GM18873 (cell line): ENCODE data around the gene TES.
A peak's percentile ranks its signal among the peaks of the same experiment; 100 is the strongest.
"Not testable (repeated sequence)": the region's sequence is repeated elsewhere in the genome, so short reads cannot be mapped to it uniquely, and the experiment has no call there.

Experiments
- ATAC-seq: cut with Tn5 transposase; IDR thresholded peaks from one replicate; pipeline ENCODE4 v1.9.1; 2021; ENCODE audit warnings: mild to moderate bottlenecking, moderate library complexity, moderate number of reproducible peaks; ENCODE audit not compliant: unreplicated experiment, low FRiP score

Gene TES

DNA sequence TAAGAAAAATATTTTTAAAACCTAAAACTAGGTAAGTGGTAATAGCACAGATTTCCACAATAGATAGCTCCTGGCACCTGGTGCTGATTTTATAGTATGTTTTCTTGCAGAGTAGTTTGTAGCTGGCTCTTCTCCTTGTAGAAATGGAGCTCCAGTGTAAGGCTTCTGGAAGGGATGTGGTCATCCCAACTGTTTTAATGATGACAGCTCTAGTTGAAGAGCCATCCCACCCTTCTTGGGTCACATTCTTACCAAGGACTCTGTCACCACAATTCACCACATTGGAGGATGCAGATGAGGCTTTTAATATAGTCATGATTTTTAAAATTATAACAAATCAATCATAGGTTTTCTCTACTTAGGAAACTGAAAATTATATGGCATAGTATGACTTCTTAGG, 31.0 kb downstream of the TES start:
- no peak for ATAC-seq

DNA sequence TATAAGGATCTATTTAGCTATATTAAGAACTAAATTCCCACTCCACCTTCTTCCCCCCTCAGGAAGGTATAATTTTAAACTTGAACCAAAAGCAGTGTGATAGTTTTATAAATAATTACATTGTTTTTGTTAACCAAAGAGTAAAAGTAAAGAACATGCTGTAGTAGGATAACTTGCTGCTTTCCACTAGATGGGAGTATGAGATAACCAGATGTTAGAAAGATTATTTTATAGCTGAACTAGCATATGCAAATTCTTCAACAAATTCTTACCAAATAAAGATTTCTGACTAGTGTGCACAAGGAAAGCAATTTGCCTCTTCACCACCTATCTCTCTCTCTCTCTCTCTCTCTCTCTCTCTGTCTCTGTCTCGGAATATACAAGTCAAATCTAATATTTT, 31.8 kb downstream of the TES start:
- ATAC-seq, result no peak

DNA sequence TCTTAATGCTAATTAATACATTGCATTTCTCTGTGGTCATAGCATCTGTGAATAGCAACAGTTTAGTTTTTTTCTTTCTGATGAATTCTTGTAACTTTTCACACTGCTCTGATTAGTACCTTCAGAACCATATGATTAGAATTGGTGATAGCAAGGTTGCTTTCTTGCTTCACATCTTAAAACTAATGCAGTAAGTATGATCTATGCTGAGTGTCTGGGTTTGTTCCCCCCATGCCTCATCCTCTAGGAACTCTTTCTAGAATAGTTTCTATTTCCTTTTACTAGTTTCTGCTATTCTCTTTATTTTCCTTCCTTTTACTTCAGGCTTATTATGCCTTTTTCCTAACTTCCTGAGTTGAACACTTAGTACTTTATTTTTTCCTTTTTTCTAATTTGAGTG, 32.4 kb downstream of the TES start:
- ATAC-seq, result no peak

DNA sequence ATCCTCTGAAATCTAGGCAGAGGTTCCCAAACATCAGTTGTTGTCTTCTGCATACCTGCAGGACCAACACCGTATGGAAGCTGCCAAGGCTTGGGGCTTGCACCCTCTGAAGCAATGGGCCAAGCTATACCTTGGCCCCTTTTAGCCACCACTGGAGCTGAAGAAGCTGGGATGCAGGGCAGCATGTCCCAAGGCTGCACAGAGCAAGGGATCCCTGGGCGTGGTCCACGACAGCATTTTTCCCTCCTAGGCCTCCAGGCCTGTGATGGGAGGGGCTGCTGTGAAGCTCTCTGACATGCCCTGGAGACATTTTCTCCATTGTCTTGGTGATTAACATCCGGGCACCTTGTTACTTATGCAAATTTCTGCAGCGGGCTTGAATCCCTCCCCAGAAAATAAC, 34.5 kb downstream of the TES start:
- not testable (repeated sequence) for ATAC-seq

DNA sequence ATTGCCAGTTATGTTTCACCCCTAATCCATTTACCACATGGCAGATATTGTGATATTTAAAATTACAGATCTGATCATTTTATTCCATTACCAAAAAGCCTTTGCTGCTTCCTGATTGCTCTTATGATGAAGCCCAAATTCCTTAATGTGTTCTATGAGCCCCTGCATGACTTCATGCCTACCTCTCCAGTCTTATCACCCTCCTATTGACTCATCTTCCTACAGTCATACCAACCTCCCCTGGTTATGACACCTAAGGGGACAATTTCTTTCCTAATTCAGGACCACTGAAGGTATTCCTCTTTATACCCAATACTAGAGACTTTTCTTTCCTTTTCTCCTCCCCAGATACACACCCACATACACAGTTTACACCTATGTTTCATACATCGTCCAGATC, 36.0 kb downstream of the TES start:
- no peak for ATAC-seq

DNA sequence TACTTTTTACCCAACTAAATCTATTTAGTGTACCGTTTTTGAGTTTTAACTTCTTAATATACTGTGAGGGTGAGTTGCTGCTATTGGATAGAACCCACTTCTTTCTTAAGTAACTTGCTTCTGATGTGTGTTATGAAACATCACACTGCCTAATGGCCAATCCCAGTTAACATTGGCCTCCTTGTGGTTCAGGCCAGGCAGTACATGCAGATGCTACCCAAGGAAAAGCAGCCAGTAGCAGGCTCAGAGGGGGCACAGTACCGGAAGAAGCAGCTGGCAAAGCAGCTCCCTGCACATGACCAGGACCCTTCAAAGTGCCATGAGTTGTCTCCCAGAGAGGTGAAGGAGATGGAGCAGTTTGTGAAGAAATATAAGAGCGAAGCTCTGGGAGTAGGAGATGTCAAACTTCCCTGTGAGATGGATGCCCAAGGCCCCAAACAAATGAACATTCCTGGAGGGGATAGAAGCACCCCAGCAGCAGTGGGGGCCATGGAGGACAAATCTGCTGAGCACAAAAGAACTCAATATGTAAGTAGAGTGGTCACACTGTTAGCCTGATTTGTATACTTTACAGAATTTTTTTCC, 39.7 kb downstream of the TES start:
- ATAC-seq, result no peak

DNA sequence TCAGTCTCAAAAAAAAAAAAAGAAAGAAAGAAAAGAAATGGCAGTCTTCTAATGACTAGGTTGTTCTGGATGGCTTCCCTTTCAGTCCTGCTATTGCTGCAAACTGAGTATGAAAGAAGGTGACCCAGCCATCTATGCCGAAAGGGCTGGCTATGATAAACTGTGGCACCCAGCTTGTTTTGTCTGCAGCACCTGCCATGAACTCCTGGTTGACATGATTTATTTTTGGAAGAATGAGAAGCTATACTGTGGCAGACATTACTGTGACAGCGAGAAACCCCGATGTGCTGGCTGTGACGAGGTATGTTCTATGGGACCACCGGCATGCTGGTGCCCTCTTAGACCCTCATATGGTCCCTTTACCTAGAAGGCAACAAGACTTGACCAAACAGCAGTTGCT, 41.3 kb downstream of the TES start:
- no peak for ATAC-seq

DNA sequence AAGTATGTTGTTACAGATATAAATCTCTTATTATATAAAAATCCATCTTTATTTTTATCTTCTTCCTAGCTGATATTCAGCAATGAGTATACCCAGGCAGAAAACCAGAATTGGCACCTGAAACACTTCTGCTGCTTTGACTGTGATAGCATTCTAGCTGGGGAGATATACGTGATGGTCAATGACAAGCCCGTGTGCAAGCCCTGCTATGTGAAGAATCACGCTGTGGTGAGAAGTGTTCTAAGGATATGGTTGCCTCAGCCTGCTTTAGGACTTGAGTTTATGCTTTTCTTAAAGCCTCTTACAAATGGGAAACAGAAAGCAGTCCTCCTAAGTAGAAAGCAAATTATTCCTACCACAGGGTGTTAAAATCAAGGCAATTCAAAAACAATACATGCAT, 41.9 kb downstream of the TES start:
- ATAC-seq, result no peak

DNA sequence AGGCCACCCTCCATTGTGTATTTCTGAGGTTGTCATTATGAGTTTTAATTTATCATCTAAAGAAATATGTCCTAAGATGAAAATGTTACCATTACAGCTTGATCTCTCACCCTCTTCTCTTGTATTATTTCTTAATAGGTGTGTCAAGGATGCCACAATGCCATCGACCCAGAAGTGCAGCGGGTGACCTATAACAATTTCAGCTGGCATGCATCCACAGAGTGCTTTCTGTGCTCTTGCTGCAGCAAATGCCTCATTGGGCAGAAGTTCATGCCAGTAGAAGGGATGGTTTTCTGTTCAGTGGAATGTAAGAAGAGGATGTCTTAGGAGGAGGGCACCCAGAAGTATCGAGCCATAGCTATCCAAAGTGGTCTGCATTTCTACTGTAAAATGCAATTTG, 46.8 kb downstream of the TES start:
- ATAC-seq, result no peak

DNA sequence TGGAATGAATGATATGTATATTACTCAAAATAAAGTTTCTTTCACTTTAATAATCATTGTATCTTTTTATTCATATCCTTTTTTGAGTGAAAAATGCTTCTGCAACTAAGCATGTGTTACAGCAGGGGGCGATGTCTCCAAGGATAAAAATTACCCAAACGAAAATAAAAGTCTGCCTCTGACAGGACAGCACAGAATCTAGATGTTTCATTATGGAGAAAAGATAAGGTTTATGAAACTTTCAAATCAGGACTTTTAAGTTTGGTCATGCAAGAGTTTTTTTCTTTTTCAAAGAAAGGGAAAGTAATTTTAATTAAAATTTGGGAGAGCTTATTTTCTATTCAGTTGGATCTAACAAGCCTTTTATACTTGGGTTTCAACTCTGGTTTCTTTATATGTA, 48.4 kb downstream of the TES start:
- ATAC-seq, result peak; percentile 46

DNA sequence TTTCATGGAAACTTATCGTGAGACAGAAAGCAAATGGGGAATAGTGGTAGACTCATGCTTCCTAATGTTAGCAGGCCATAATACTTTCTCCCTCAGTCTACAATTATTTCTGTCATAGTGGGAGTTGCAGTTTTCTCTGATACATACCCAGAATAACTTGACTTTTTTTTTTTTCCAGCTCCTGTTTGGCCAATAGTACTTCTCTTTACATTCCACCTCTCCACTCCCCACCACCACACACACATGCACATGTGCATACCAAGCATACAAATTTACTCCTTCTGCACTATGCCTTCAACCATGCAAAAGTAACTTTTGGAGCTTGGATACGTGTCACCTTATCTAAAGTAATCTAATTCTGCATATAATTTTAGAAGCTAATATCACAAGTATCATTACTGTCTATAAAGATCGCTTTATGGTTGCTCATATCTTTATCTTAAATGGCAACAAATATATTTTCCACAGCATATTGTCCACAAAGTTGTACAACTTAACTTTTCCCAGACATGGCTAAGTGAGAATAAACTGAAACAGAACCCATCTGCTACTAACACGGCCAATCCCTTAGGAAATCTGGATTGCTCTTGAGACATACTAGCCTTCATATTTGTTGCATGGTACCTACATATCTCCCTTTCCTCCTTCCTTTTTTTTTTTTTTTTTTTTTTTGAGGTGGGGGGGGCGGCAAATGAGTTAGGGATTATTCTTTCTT, 49.0 kb downstream of the TES start:
- ATAC-seq, result no peak

DNA sequence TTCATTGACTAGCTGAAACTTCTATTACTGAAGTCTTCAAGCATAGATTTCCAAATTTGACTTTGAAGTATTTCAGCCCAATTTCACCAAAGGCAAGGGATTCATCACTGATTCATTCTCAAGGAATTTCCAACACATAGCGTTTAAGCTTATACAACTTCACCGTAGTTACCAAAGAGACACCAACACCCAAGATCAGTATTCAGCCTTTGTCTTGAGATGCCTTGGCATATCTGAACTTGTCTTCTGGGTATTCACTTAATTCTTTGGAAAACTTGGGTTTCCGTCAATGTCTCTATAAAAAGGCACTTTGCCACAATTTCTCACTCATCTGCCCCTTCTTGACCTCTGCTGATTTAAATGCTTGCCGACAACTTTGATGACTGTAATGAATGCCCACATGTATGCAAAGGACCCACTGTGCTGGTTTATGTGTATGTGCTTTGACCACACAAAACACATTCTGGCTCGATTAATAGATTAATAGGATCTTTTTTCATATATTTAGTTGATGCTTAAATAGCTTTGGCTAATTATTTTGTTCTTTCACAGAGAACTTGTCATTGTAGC, 49.6 kb downstream of the TES start:
- no peak for ATAC-seq

DNA sequence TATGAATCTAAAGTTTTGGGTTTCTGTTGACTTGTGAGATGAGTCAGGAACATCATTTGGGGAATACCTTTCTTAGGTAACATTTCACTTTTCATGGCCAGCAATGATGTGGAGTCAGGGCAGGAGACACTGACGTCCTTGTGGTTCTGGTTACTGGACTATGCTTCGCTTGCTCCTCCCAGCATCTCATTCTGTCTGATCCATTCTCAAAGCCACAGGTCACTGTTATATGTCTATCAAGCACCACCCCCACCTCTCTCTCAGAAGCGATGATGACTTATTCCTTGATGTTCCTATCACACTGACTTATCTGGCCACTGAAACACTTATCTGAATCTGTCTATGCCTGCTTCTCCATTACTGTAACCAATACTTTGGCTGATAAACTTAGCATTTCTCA, 51.6 kb downstream of the TES start:
- no peak for ATAC-seq

DNA sequence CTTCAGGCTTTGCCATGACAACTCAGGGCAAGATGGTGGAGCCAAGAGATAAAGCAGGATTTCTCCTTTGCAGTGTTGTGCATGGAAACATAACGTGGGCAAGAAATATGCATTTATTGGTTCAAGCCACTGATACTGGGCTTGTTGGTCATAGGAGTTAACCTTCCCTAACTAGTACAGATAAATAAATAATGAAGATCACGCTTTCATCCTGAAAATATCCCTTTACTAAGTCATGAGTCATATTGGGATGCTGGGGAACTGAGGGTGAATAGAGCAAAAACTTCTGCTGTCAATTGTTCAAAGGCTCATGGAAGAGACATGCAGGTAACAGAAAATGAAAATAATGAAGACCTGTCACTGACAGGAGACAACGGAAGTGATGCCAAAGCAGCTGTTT, 55.5 kb downstream of the TES start:
- ATAC-seq, result no peak

DNA sequence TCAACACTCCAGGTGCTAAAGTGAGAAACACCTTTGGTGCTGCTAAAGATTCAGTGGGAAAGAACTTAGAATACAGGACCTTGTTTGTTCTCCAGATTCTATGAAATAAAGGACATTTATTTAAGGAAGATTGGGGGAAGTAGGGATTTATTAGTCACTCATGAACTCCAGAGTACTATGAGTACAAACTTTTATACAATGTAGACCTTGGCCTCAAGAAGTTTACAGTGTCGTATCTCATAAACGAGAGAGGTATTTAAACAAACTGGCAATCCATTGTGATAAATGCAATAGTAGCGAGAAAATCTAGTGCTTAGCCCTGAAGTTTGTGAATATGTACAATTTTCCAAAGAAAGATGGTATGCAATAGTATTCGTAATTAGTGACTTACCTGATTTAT, 59.1 kb downstream of the TES start:
- no peak for ATAC-seq

DNA sequence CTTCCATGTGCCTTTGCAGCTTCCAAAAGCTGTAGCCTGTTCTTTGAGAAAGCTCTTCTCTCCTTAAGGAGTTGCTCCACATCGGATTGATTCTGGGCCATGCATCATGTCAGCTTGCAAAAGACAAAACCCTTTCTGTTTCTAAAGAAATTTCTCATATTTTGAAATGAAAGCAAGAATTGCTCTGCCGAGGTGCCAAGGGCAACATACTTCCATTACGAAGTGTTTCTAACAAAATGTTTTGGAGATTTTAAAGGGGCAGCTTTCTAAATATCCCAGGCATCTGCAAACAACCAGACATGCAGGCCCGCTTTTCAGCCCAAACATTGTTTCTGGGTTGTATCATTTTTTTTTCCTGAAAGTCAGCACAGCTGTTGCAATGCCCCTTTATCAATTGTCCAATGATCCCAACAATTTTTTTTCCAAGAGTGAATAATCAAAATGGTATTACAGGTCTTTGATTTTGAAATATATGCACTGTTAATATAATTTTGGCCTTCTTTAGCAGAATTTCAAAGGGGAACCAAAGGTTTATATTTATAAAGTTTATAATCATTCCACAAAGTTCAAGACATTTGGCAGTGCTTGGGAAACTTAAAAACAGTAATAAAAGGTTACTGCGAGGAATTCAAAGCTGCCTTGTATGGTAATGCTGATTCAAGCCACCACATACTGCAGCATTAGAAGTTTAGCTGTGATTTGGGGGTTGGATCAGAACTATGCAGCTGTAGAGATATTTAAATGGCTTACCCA, 61.0 kb downstream of the TES start:
- ATAC-seq, result no peak

DNA sequence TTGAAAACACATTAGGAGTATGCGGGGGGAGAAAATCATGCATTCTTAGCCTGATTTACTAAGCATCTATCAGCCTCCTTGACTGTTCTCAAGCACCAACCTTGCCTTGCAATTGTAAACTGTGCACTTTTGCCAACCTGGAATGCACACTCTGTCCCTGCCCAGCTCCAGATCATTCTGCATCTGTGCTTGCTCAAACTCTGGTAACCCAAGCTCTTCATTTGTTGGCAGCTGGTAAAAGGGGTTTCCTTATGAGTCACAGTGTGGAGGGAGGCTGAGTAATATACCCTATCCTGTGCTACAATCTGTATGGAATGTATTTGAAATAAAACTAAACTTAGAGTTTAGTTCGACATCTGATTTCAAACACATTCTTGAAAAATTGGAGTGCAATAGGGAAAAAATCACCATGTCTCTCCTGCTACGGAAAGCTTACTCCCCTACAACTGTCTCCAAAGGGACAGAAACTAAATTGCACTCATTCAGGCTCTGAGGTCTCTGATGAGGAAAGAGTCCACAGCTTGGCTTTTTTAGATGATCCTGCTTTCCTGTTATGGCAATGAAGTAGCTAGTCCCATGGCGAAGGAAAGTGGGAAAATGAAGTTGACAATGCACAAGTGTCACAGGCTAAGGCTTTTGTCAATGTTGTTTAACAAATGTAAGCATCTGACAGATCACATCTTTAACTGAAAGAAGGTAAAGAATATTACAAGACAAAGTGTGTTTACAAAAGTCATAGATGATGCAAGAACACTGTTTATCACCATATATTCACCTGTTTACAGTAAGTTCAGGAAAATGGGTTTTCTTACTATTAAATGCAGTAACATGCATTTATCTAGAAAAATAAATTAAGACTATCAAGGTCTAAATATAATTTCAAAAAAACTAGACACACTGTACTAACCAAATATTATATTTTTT, 61.9 kb downstream of the TES start:
- ATAC-seq, result peak; percentile 53

DNA sequence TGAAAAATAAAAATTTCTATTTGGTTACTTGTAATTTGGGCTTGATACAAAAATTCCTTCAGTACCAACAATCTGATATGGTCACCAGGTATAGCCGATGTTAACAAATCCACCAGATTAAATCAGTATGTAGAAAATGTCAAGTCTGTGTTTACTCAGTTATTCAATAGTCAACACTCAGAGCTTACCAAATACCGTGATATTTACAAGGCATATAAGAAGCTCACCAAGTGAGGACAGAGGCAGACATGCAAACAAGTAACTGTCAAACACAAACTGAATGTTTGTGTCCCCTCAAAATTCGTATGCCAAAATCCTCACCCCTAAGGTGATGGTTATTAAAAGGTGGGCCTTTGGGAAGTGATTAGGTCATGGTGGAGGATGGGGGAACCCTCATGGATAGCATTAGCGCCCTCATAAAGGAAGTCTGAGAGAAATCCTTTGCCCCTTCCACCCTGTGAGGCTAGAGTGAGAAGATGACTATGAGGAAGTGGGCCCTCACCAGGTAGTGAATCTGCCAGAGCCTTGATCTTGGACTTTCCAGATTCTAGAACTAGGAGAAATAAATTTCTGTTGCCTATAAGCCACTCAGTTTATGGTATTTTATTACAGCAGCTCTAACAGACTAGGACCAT, 63.1 kb downstream of the TES start:
- no peak for ATAC-seq

DNA sequence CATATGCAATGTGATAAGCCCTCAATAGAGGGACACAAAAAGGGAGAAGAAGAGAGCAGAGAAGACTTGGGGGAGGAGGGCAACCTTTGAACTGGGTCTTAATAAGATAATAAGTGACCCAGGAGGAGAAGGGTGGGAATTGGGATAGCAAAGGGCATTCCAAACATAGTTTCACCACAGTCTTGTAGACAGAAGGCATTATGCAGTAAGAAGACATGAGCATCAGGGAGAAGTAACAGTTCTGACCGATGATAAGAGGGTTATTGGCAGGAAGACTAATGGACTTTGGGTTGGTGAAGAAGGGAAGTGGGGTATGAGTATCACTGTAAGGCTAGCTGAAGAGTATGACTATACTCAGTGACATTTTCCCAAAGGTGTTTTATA, 63.6 kb downstream of the TES start:
- no peak for ATAC-seq

DNA sequence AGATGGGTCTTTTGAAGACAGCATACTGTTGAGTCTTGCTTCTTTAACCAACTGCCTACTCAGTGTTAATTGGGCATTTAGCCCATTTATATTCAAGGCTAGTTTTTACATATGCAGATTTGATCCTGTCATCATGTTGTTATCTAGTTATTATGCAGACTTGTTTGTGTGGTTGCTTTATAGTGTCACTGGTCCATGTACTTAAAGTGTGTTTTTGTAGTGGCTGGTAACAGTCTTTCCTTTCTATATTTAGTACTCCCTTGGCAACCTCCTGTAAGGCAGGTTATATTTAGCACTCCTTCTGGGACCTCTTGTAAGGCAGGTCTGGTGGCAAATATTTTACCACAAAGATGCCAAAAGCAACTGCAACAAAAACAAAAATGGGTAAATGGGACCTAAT, 66.7 kb downstream of the TES start:
- no peak for ATAC-seq
